HepG2 (cell line): ENCODE results near the gene TTC39C. TPM values are rescaled to one million over a fixed set of nuclear protein-coding genes. Genes with fewer than 3 reads are reported as not detected.

ENCODE experiments used
- CENPX ChIP-seq: sonication (generic); formaldehyde crosslinking; IDR thresholded peaks from 2 replicates; pipeline ENCODE4 v1.9.0; 2021; ENCODE audit warnings: mild to moderate bottlenecking, missing genetic modification reagents, moderate library complexity
- DMAP1 ChIP-seq: IDR thresholded peaks from 2 replicates; pipeline ENCODE4 v1.6.1; 2016
- HNRNPLL ChIP-seq: fragments of 200-400 bp; formaldehyde crosslinking; IDR thresholded peaks from 2 replicates; pipeline ENCODE4 v1.6.1; 2017; ENCODE audit warnings: mild to moderate bottlenecking, low read depth, low read length; ENCODE audit not compliant: poor library complexity, severe bottlenecking
- IKZF4 ChIP-seq: sonication (generic); formaldehyde crosslinking; IDR thresholded peaks from 2 replicates; pipeline ENCODE4 v1.5.1; 2020; ENCODE audit warnings: borderline replicate concordance, mild to moderate bottlenecking, low read depth, missing genetic modification reagents; ENCODE audit errors: not compliant biosample characterization
- KDM3A ChIP-seq: IDR thresholded peaks from 2 replicates; pipeline ENCODE4 v1.6.1; 2018; ENCODE audit warnings: low read depth, missing compliant biosample characterization
- MBNL3 ChIP-seq: fragments of 250-450 bp; sonication (Bioruptor Pico); conservative IDR thresholded peaks from 2 replicates; pipeline ENCODE4 v1.8.0; 2022; ENCODE audit warnings: mild to moderate bottlenecking, inconsistent platforms
- NFIC ChIP-seq: IDR thresholded peaks from 2 replicates; pipeline ENCODE4 v1.6.1; 2012; ENCODE audit warnings: mild to moderate bottlenecking, low read length, inconsistent platforms
- RBM39 ChIP-seq: fragments of 200-400 bp; formaldehyde crosslinking; IDR thresholded peaks from one replicate; pipeline ENCODE4 v1.6.1; 2018; ENCODE audit warnings: antibody characterized with exemption, mild to moderate bottlenecking, low read depth, low read length; ENCODE audit not compliant: poor library complexity, severe bottlenecking
- RORA ChIP-seq: sonication (generic); formaldehyde crosslinking; IDR thresholded peaks from 2 replicates; pipeline ENCODE4 v1.5.0; 2020; ENCODE audit warnings: mild to moderate bottlenecking, missing genetic modification reagents, moderate library complexity
- SATB2 ChIP-seq: sonication (generic); formaldehyde crosslinking; IDR thresholded peaks from 2 replicates; pipeline ENCODE4 v1.5.0; 2020; ENCODE audit warnings: missing genetic modification reagents
- SMC3 ChIP-seq: IDR thresholded peaks from 2 replicates; pipeline ENCODE4 v1.6.1; 2011; ENCODE audit warnings: low read length, improper control_type of control experiment
- TRIM24 ChIP-seq: sonication (generic); formaldehyde crosslinking; IDR thresholded peaks from 2 replicates; pipeline ENCODE4 v1.8.0; 2022; ENCODE audit warnings: mild to moderate bottlenecking, missing genetic modification reagents
- ZBTB8A ChIP-seq: sonication (generic); formaldehyde crosslinking; IDR thresholded peaks from 2 replicates; pipeline ENCODE4 v1.4.0; 2020; ENCODE audit warnings: mild to moderate bottlenecking, low read depth, missing genetic modification reagents, borderline replicate concordance
- ZC3H13 ChIP-seq: sonication (generic); formaldehyde crosslinking; IDR thresholded peaks from 2 replicates; pipeline ENCODE4 v1.8.1; 2023; ENCODE audit warnings: mild to moderate bottlenecking, missing genetic modification reagents, moderate library complexity
- ZNF446 ChIP-seq: sonication (generic); formaldehyde crosslinking; IDR thresholded peaks from 2 replicates; pipeline ENCODE4 v1.5.0; 2020; ENCODE audit warnings: mild to moderate bottlenecking, missing genetic modification reagents
- ZNF546 ChIP-seq: sonication (generic); formaldehyde crosslinking; conservative IDR thresholded peaks from 2 replicates; pipeline ENCODE4 v1.8.1; 2023; ENCODE audit warnings: mild to moderate bottlenecking, missing genetic modification reagents
- ZNF552 ChIP-seq: sonication (generic); formaldehyde crosslinking; IDR thresholded peaks from 2 replicates; pipeline ENCODE4 v1.9.0; 2022; ENCODE audit warnings: missing genetic modification reagents, mild to moderate bottlenecking, borderline replicate concordance
- ZNF619 ChIP-seq: sonication (generic); formaldehyde crosslinking; IDR thresholded peaks from 2 replicates; pipeline ENCODE4 v1.4.0; 2020; ENCODE audit warnings: mild to moderate bottlenecking, missing genetic modification reagents
- ZNF766 ChIP-seq: sonication (generic); formaldehyde crosslinking; IDR thresholded peaks from 2 replicates; pipeline ENCODE4 v1.5.0; 2020; ENCODE audit warnings: missing genetic modification reagents, borderline replicate concordance
- ZNF772 ChIP-seq: sonication (generic); formaldehyde crosslinking; IDR thresholded peaks from 2 replicates; pipeline ENCODE4 v1.5.0; 2020; ENCODE audit warnings: mild to moderate bottlenecking, missing genetic modification reagents
- ZNF792 ChIP-seq: IDR thresholded peaks from 2 replicates; pipeline ENCODE4 v1.6.1; 2016
- ZNF878 ChIP-seq: sonication (generic); formaldehyde crosslinking; IDR thresholded peaks from 2 replicates; pipeline ENCODE4 v1.8.1; 2023; ENCODE audit warnings: mild to moderate bottlenecking, missing genetic modification reagents, moderate library complexity
- polyA plus RNA-seq, 8 experiments: library from polyadenylated mRNA; depleted of rRNA in 3 of 8; stranded (reverse) in 7 of 8; unstranded in 1 of 8; fragments of >200 nt; fragmentation: Illumina TruSeq in 4 of 8; extraction: Trizol in 4 of 8; gene quantifications; 2 replicates each; pipeline versions ENCODE4 v1.2.1 to v1.2.3, GENCODE V29; 2011 to 2016; ENCODE audit warnings: low read depth in 4 of 8, missing spikeins in 1 of 8, mixed read lengths in 1 of 8; ENCODE audit not compliant: insufficient read depth in 1 of 8
- total RNA-seq, 5 experiments: library from RNA; depleted of rRNA; stranded (reverse); fragments of >200 nt; fragmentation: Illumina TruSeq; extraction: Trizol; gene quantifications; 2 replicates each; pipeline ENCODE4 v1.2.3, GENCODE V29; 2016; ENCODE audit warnings: low read depth in 1 of 5
- TF ChIP-seq, protein P1 (sequence below): IDR thresholded peaks from 2 replicates; pipeline ENCODE4 v1.6.1; 2016; ENCODE audit warnings: control low read depth
- TF ChIP-seq, protein P2 (sequence below): sonication (generic); formaldehyde crosslinking; IDR thresholded peaks from 2 replicates; pipeline ENCODE4 v1.8.0; 2022; ENCODE audit warnings: mild to moderate bottlenecking, missing genetic modification reagents; ENCODE audit not compliant: insufficient replicate concordance
- TF ChIP-seq, protein P3 (sequence below): sonication (generic); formaldehyde crosslinking; IDR thresholded peaks from 2 replicates; pipeline ENCODE4 v1.5.0; 2020; ENCODE audit warnings: missing genetic modification reagents
- TF ChIP-seq, protein P4 (sequence below): sonication (generic); formaldehyde crosslinking; IDR thresholded peaks from 2 replicates; pipeline ENCODE4 v1.4.0; 2020; ENCODE audit warnings: low read depth, mild to moderate bottlenecking, missing genetic modification reagents

The TTC39C gene
- total and polyA plus RNA-seq, 2 of the 13 experiments (the other 11 are each of a cell fraction or from before 2014, with no cell fraction given) = 19.1 to 25.9 TPM

DNA sequence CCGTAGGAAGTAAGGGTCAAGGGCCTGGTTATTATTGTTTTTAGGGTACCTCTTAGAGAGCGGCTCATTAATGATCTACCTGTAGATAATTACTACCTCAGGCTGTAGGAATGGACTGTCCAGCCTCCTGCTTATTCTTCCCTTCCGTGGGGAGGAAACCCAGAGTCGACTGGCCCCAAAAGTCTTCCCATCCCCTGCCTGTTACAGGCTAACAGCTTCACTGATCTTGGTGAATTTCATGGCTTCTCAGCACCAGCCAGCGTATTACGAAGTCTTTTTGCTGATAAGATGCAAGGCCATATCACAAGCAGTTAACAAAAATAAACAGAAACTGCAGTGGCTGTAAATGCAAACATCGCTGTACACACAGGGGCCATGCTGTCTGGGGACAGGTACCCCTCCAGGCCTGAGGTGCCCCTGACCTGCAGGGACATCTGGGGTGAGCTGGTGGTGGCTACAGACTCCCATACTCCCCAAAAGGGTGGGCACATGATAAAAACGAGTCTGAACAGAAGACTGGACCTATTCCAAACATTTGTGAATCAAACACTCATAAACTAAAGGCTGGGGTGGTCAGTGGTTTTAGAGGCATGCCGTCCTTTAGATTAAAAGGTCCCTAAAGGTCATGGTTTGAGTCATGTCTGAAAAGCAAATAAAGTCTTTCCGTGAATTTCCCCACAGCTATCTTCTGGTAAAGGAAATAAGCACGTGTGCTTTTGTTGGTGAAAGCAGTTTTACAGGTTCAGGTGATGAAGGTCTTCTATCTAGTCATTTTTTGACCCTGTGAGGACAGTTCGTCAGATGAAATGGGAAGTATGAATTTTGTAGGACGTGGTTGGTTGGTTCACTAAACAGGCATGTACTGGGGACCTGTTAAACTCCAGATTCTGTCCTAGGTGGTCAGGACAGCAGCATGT is 36.7 kb downstream of the TTC39C start (continued):
- TF ChIP-seq, protein P1, sequence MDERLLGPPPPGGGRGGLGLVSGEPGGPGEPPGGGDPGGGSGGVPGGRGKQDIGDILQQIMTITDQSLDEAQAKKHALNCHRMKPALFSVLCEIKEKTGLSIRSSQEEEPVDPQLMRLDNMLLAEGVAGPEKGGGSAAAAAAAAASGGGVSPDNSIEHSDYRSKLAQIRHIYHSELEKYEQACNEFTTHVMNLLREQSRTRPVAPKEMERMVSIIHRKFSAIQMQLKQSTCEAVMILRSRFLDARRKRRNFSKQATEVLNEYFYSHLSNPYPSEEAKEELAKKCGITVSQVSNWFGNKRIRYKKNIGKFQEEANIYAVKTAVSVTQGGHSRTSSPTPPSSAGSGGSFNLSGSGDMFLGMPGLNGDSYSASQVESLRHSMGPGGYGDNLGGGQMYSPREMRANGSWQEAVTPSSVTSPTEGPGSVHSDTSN (CRISPR knock-in tag) = no peak
- TF ChIP-seq ZNF772 (CRISPR knock-in tag) (no peak), ZC3H13 (CRISPR knock-in tag) (no peak; the same call in 1 of the 2 replicates), KDM3A (CRISPR knock-in tag) (no peak), CENPX (no peak), ZNF446 (CRISPR knock-in tag) (no peak), HNRNPLL (no peak), ZNF766 (no peak), TRIM24 (CRISPR knock-in tag) (no peak), ZNF619 (CRISPR knock-in tag) (no peak), ZNF552 (CRISPR knock-in tag) (no peak), MBNL3 (CRISPR knock-in tag) (no peak), ZNF792 (CRISPR knock-in tag) (peak; percentile 42; the same call in 1 of the 2 replicates), RORA (CRISPR knock-in tag) (0 out of 2 replicates have a peak, but pooled peaks have one; percentile 59), SATB2 (CRISPR knock-in tag) (peak; percentile 56), ZNF878 (0 out of 2 replicates have a peak, but pooled peaks have one; percentile 18), DMAP1 (CRISPR knock-in tag) (peak; percentile 66; the same call in 1 of the 2 replicates), NFIC (peak; percentile 78), ZNF546 (CRISPR knock-in tag) (no peak), ZBTB8A (peak; percentile 32; the same call in 1 of the 2 replicates), RBM39 (no peak), SMC3 (no peak; the same call in 1 of the 2 replicates), IKZF4 (CRISPR knock-in tag) (no peak)
- TF ChIP-seq, protein P2, sequence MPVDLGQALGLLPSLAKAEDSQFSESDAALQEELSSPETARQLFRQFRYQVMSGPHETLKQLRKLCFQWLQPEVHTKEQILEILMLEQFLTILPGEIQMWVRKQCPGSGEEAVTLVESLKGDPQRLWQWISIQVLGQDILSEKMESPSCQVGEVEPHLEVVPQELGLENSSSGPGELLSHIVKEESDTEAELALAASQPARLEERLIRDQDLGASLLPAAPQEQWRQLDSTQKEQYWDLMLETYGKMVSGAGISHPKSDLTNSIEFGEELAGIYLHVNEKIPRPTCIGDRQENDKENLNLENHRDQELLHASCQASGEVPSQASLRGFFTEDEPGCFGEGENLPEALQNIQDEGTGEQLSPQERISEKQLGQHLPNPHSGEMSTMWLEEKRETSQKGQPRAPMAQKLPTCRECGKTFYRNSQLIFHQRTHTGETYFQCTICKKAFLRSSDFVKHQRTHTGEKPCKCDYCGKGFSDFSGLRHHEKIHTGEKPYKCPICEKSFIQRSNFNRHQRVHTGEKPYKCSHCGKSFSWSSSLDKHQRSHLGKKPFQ (CRISPR knock-in tag) = no peak
- TF ChIP-seq, protein P3, sequence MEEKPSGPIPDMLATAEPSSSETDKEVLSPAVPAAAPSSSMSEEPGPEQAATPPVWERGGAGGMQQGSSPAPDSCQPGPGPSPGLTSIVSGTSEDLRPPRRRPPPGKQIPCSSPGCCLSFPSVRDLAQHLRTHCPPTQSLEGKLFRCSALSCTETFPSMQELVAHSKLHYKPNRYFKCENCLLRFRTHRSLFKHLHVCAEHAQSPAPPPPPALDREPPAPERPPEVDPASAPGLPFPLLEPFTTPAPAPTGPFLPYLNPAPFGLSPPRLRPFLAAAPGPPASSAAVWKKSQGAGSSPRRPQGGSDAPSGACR (CRISPR knock-in tag) = peak; percentile 29
- TF ChIP-seq, protein P4, sequence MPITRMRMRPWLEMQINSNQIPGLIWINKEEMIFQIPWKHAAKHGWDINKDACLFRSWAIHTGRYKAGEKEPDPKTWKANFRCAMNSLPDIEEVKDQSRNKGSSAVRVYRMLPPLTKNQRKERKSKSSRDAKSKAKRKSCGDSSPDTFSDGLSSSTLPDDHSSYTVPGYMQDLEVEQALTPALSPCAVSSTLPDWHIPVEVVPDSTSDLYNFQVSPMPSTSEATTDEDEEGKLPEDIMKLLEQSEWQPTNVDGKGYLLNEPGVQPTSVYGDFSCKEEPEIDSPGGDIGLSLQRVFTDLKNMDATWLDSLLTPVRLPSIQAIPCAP (CRISPR knock-in tag) = no peak
